ENCODE measurements around the gene PDE8B. TPM values are rescaled to one million over a fixed set of nuclear protein-coding genes. Genes with fewer than 3 reads are reported as not detected.

Gene PDE8B
- total RNA-seq, 2 donors from 2014 or later: 0.07 to 0.36 TPM

DNA sequence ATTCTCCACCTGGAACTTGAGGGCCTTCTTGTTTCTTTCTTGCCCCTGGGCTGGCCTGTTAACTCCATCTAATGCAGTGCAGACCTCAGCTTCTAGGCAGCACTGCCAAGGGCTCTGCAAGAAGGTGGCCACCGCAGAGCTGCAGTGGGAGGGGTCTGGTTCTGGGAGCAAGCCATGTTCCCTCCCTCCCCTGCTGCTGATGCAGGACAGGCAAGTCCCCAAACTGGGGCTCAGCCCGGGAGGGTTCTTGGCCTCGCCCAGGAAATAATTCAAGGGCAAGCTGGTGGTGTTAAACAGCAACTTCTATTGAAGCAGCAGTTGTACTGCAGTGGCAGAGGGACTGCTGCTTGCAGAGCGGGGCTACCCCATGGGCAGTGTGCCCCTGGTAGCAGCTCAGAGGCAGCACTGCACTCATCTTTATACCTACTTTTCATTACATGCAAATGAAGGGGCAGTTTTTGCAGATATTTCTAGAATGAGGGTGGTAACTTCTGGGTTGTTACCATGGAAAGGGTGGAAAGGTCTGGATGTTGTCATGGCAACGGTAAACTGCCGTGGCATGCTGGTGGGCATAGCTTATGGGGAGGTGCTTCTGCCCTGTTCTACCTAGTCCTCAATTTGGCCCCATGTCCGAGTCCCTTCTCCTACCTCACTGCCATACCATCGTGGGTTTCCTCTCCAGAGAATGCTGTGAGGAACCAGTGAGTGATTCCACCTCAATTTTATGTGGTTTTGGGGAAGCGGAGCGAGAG is 199.6 kb downstream of the PDE8B start:
- no peaks in the 10 kb centered on the region for H3K36me3 Mint-ChIP-seq (ENCODE audit: insufficient read depth in 2 of 2)
- H3K4me3 Mint-ChIP-seq: no peak overlapping the region
- H3K27ac Mint-ChIP-seq: no peak overlapping the region
- H3K4me1 Mint-ChIP-seq (ENCODE audit: low read depth): no peaks in the 10 kb centered on the region
- no peaks in the 10 kb centered on the region for H3K9me3 Mint-ChIP-seq
- DNase-seq: no peak
- H3K27me3 Mint-ChIP-seq (ENCODE audit: low read depth): no peaks in the 10 kb centered on the region
- peak in 1 of 2 donors; percentile 15 for ATAC-seq (replicated peaks in 1 of 2)

DNA sequence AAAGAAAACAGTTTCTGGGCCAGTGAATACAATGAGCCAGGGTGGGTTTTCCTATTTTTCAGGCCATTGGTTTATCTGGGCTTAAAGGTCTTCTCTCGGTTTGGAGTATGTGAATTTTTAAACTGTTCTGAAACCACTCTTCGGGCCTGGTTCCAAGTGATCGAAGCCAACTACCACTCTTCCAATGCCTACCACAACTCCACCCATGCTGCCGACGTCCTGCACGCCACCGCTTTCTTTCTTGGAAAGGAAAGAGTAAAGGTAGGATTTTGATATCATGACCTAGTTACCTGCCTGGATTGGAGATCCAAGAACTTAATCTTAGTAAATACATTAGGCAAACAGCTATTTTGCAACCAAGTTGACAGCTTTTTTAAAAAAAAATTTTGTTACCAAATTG is 202.6 kb downstream of the PDE8B start:
- H3K4me3 Mint-ChIP-seq: no peak overlapping the region
- no peak for DNase-seq
- no peak for ATAC-seq (replicated peaks in 1 of 2)
- H3K4me1 Mint-ChIP-seq (ENCODE audit: low read depth): no peaks in the 10 kb centered on the region
- H3K27ac Mint-ChIP-seq: no peak overlapping the region
- H3K9me3 Mint-ChIP-seq: no peaks in the 10 kb centered on the region
- peaks cover 6% of the 10 kb centered on the region for H3K27me3 Mint-ChIP-seq (ENCODE audit: low read depth)
- no peaks in the 10 kb centered on the region for H3K36me3 Mint-ChIP-seq (ENCODE audit: insufficient read depth in 2 of 2)

DNA sequence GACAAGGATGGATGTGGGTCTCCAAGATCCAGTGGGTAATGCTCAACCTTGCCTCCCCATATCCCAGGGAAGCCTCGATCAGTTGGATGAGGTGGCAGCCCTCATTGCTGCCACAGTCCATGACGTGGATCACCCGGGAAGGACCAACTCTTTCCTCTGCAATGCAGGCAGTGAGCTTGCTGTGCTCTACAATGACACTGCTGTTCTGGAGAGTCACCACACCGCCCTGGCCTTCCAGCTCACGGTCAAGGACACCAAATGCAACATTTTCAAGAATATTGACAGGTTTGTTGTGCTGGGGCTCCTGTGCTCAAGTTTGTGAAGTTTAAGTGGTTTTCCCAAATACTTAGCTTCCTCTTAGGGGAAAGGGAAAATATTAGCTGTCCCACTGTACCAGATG is 207.7 kb downstream of the PDE8B start:
- Mint-ChIP-seq H3K27me3 (ENCODE audit: low read depth) (peaks cover 31% of the 10 kb centered on the region), H3K4me3 (no peak overlapping the region), H3K9me3 (no peaks in the 10 kb centered on the region), H3K27ac (no peak overlapping the region), H3K4me1 (ENCODE audit: low read depth) (peaks cover 5% of the 10 kb centered on the region), H3K36me3 (ENCODE audit: insufficient read depth in 2 of 2) (no peaks in the 10 kb centered on the region)
- ATAC-seq (replicated peaks in 1 of 2) (no peak), DNase-seq (no peak)

DNA sequence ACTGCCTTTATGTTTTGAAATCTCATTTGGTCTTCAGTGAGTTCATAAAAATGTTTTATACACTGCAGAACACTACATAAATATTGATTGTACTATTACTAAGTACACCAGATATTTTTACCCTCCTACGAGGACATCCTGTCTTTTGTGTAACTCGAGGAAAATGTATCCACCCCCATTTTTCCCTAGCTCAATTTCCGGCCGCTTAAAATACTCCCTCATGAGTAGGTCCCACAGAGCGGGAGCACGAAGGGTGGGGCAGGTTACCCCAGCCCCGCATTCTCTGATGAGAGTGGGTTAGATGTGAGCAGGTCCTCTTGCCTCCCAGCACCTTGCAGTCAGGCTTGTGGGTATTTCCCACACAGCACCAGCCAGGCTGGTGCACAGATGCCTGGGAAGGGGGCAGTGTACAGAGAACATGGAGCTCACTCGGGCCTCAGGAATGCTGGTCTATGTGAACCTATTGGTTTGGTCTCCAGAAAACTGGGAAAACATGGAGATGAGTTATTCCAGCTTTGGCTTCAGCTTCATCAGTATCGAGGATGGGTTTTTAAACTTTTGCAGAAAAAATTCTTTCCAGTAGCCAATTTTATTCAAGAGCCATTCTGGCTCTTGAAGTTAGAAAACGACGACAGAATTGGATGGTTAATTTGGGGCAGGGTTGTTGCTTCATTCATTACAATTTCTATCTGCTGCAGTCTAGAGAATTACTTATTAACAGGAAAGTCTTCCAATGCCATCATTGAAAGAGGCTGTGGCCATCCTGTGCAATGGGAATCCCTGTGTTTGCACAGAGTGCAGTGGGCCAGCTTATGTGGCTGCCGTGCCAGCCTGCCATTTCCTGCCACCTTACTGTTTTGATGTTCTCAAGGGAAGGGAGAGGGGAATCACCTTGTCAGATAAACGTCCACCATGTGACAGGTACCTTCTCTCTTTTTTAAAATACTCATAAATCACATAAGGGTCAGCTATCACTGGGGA is 208.4 kb downstream of the PDE8B start:
- Mint-ChIP-seq H3K27me3 (ENCODE audit: low read depth) (peaks cover 31% of the 10 kb centered on the region), H3K36me3 (ENCODE audit: insufficient read depth in 2 of 2) (peaks cover 0 to 1% of the 10 kb centered on the region in 2 donors), H3K27ac (no peak overlapping the region), H3K4me3 (no peak overlapping the region), H3K4me1 (ENCODE audit: low read depth) (peaks cover 5% of the 10 kb centered on the region), H3K9me3 (peaks cover 0 to 1% of the 10 kb centered on the region in 2 donors)
- DNase-seq: no peak
- peak in 1 of 2 donors; percentile 29 for ATAC-seq (replicated peaks in 1 of 2)

DNA sequence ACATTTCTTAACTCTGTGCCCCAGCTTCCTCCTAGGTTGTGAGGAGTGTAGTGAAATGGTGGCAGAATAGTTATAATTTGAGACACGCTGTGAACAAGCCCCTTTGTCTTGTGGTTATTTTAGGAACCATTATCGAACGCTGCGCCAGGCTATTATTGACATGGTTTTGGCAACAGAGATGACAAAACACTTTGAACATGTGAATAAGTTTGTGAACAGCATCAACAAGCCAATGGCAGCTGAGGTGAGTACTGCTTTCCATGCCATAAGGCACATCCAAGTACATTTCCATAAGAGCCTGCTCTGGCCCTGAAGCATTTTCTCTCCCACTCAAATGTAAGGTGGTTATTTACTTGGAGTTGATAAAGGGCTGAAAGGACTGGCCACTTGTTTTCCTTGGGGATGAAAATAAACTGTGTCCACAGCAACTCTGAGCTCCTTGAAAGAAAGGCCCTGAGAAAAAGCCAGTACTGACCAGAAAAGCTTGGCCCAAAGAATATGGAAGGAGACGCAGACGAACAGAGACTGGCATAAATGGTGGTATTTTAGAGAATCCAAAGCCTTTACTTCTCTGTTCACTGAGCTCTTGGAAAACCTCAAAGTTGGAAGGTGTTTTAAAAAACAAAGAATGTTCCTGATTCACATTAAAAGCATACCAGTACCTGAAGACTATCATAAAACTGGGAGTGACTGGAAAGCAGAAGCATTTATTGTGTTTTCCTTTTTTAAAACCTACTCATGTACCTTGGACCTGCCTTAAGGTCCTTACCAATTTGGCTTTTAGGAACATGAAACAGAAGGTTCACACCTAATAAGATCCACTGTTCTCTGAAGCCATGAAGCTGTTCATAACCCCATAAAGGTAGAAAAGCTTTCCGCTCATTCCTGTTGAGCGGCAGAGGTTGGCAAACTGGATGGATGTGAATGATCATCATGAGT is 209.4 kb downstream of the PDE8B start:
- DNase-seq (no peak), ATAC-seq (replicated peaks in 1 of 2) (no peak)
- Mint-ChIP-seq H3K27me3 (ENCODE audit: low read depth) (peaks cover 31% of the 10 kb centered on the region), H3K36me3 (ENCODE audit: insufficient read depth in 2 of 2) (peaks cover 0 to 2% of the 10 kb centered on the region in 2 donors), H3K4me3 (no peak overlapping the region), H3K9me3 (peaks cover 0 to 1% of the 10 kb centered on the region in 2 donors), H3K27ac (no peak overlapping the region), H3K4me1 (ENCODE audit: low read depth) (peaks cover 8% of the 10 kb centered on the region)

DNA sequence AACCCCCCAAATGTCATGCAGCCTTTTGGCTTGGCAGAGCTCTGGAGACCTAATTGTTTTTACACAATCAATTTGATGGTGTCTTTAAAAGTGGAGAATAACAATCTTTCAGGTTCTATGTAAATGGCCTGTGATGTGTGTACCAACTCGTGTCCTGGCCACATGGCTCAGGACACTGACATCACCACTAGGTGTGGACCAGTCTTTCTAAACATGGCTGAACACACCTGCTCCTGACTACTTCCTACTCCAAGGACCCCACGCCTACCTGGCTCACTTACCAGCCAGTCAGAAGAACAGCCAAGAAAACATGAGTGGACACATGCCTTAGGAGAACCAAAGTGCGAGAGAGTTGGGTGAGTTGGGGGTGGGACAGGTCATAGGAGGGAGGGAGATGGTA is 210.5 kb downstream of the PDE8B start:
- no peak overlapping the region for H3K27ac Mint-ChIP-seq
- ATAC-seq (replicated peaks in 1 of 2) (no peak), DNase-seq (no peak)
- H3K27me3 Mint-ChIP-seq (ENCODE audit: low read depth): peaks cover 28% of the 10 kb centered on the region
- H3K4me3 Mint-ChIP-seq: no peak overlapping the region
- H3K4me1 Mint-ChIP-seq (ENCODE audit: low read depth): peaks cover 12% of the 10 kb centered on the region
- H3K36me3 Mint-ChIP-seq (ENCODE audit: insufficient read depth in 2 of 2): peaks cover 0 to 2% of the 10 kb centered on the region in 2 donors
- H3K9me3 Mint-ChIP-seq: peaks cover 0 to 1% of the 10 kb centered on the region in 2 donors

DNA sequence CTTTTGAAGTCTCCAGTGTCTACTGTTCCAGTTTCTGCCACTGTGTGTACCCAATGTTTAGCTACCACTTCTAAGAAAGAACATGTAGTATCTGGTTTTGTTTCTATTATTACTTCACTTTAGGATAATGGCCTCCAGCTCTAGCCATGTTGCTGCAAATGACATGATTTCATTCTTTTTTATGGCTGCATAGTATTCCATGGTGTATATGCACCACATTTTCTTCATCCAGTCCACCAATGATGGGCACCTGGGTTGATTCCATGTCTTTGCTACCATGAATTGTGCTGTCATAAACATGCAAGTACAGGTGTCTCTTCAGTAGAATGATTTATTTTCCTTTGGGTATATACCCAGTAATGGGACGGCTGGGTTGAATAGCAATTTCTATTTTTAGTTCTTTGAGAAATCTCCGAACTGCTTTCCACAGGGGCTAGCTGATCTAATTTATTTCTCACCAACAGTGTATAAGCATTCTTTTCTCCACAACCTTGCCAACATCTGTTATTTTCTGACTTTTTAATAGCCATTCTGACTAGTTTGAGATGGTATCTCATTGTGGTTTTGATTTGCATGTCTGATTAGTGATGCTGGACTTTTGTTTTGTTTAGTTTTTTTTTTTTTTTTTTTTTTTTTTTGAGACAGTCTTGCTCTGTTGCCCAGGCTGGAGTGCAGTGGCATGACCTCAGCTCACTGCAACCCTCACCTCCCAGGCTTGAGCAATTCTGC is 212.7 kb downstream of the PDE8B start:
- Mint-ChIP-seq H3K36me3 (ENCODE audit: insufficient read depth in 2 of 2) (peaks cover 0 to 2% of the 10 kb centered on the region in 2 donors), H3K9me3 (peaks cover 0 to 1% of the 10 kb centered on the region in 2 donors), H3K4me1 (ENCODE audit: low read depth) (peaks cover 12% of the 10 kb centered on the region), H3K4me3 (no peak overlapping the region), H3K27ac (no peak overlapping the region), H3K27me3 (ENCODE audit: low read depth) (peaks cover 24% of the 10 kb centered on the region)
- DNase-seq (no peak), ATAC-seq (replicated peaks in 1 of 2) (no peak)

DNA sequence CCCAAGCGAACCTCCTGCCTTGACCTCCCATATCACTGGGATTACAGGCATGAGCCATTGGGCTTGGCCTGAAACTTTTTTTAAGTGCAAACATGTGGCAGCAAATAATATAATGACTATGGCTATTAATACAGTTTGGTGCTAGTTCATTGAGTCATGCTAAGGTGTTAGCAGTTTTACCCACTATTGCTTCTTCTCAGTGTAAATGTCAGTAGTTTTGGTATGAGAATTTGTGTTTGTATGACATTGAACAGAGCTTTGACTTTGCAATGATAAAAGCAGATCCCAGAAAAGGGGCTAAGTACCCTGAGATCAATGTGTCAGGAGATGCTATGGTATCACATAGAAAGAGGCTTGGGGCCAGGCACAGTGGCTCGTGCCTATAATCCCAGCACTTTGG is 214.4 kb downstream of the PDE8B start:
- peaks cover 0 to 1% of the 10 kb centered on the region in 2 donors for H3K9me3 Mint-ChIP-seq
- no peak overlapping the region for H3K4me3 Mint-ChIP-seq
- H3K36me3 Mint-ChIP-seq (ENCODE audit: insufficient read depth in 2 of 2): peaks cover 0 to 2% of the 10 kb centered on the region in 2 donors
- ATAC-seq (replicated peaks in 1 of 2): peak; percentile 44 to 64
- no peak overlapping the region for H3K27ac Mint-ChIP-seq
- peaks cover 12% of the 10 kb centered on the region for H3K4me1 Mint-ChIP-seq (ENCODE audit: low read depth)
- peaks cover 11% of the 10 kb centered on the region for H3K27me3 Mint-ChIP-seq (ENCODE audit: low read depth)
- no peak for DNase-seq

DNA sequence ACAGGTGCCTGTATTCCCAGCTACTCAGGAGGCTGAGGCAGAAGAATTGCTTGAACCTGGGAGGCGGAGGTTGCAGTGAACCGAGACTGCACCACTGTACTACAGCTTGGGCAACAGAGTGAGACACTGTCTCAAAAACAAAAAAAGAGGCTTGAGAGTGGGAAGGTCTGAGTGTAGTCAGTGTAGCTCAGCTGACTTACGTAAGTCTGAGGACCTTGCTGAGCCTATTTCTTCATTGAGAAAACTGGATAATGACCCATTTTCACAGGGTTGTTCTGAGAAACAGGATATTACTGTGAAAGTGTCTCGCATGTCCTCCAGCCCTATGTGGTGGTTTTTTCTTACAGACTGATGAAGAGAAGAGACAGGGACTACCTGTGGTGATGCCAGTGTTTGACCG is 214.9 kb downstream of the PDE8B start:
- peak in 1 of 2 donors; percentile 41 for ATAC-seq (replicated peaks in 1 of 2)
- Mint-ChIP-seq H3K4me3 (no peak overlapping the region), H3K4me1 (ENCODE audit: low read depth) (peaks cover 13% of the 10 kb centered on the region), H3K27me3 (ENCODE audit: low read depth) (peaks cover 9% of the 10 kb centered on the region), H3K27ac (no peak overlapping the region), H3K9me3 (peaks cover 0 to 1% of the 10 kb centered on the region in 2 donors), H3K36me3 (ENCODE audit: insufficient read depth in 2 of 2) (peaks cover 0 to 2% of the 10 kb centered on the region in 2 donors)
- no peak for DNase-seq

DNA sequence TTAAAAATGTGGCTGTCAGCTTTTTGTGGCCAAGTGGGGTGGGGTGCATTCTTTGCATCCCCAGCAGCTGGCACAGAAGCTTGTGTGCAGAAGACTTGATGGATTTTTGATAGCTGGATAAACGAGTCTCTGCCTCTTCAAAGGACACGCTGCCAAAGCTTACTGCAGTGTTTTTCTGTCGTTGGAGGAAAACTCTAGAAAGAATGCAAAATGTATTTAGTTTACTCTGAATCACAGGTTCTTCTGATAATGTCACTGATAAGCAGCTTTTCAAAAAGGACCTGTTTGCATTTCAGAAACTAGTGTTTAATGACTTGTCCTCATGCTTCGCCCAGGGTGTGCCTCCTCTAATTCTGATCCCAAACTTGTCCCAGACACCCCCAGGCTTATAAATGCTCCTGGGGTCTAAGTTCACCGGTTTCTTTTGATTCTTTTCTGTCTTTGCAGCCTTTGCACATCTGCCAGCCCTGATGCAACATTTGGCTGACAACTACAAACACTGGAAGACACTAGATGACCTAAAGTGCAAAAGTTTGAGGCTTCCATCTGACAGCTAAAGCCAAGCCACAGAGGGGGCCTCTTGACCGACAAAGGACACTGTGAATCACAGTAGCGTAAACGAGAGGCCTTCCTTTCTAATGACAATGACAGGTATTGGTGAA is 215.6 kb downstream of the PDE8B start:
- Mint-ChIP-seq H3K4me1 (ENCODE audit: low read depth) (peaks cover 16% of the 10 kb centered on the region), H3K4me3 (no peak overlapping the region), H3K27ac (no peak overlapping the region), H3K36me3 (ENCODE audit: insufficient read depth in 2 of 2) (peaks cover 0 to 2% of the 10 kb centered on the region in 2 donors), H3K27me3 (ENCODE audit: low read depth) (peaks cover 2% of the 10 kb centered on the region), H3K9me3 (peaks cover 0 to 1% of the 10 kb centered on the region in 2 donors)
- ATAC-seq (replicated peaks in 1 of 2) (no peak), DNase-seq (no peak)

DNA sequence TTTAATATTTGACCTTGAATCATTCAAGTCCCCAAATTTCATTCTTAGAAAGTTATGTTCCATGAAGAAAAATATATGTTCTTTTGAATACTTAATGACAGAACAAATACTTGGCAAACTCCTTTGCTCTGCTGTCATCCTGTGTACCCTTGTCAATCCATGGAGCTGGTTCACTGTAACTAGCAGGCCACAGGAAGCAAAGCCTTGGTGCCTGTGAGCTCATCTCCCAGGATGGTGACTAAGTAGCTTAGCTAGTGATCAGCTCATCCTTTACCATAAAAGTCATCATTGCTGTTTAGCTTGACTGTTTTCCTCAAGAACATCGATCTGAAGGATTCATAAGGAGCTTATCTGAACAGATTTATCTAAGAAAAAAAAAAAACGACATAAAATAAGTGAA is 216.2 kb downstream of the PDE8B start:
- H3K9me3 Mint-ChIP-seq: peaks cover 0 to 1% of the 10 kb centered on the region in 2 donors
- H3K27ac Mint-ChIP-seq: no peak overlapping the region
- H3K27me3 Mint-ChIP-seq (ENCODE audit: low read depth): no peaks in the 10 kb centered on the region
- no peak overlapping the region for H3K4me3 Mint-ChIP-seq
- peaks cover 0 to 2% of the 10 kb centered on the region in 2 donors for H3K36me3 Mint-ChIP-seq (ENCODE audit: insufficient read depth in 2 of 2)
- H3K4me1 Mint-ChIP-seq (ENCODE audit: low read depth): peaks cover 21% of the 10 kb centered on the region
- ATAC-seq (replicated peaks in 1 of 2) (peak in 1 of 2 donors; percentile 53), DNase-seq (no peak)
